DOHH2 (cell line): ENCODE measurements around the gene DGKK.

Source experiments
- H3F3A ChIP-seq: fragments of 200-600 bp; sonication (generic), shearing (Covaris generic); 2 replicates; pipeline ENCODE4 v1.6.0; 2016; ENCODE audit warnings: antibody characterized with exemption, mild to moderate bottlenecking; ENCODE audit not compliant: control insufficient read depth, insufficient read depth
- H3K27ac ChIP-seq: fragments of 200-600 bp; sonication (generic); 2 replicates; pipeline ENCODE4 v1.5.1; 2014; ENCODE audit warnings: low read depth, mild to moderate bottlenecking, low read length, moderate library complexity
- H3K27me3 ChIP-seq: fragments of 200-600 bp; sonication (generic); 2 replicates; pipeline ENCODE4 v1.6.1; 2014; ENCODE audit warnings: mild to moderate bottlenecking, low read length, mixed read lengths; ENCODE audit not compliant: control insufficient read depth
- H3K36me3 ChIP-seq: fragments of 200-600 bp; sonication (generic); 2 replicates; pipeline ENCODE4 v1.6.1; 2014; ENCODE audit warnings: mild to moderate bottlenecking, low read length, moderate library complexity, mixed read lengths; ENCODE audit not compliant: control insufficient read depth
- H3K4me1 ChIP-seq: fragments of 200-600 bp; sonication (generic); 2 replicates; pipeline ENCODE4 v1.6.1; 2014; ENCODE audit warnings: mild to moderate bottlenecking, low read length, mixed read lengths; ENCODE audit not compliant: control insufficient read depth
- H3K4me2 ChIP-seq: fragments of 200-600 bp; sonication (generic); 2 replicates; pipeline ENCODE4 v1.6.0; 2014; ENCODE audit warnings: mild to moderate bottlenecking, low read length, moderate library complexity
- H3K4me3 ChIP-seq: fragments of 200-600 bp; sonication (generic); 2 replicates; pipeline ENCODE4 v1.5.1; 2014; ENCODE audit warnings: mild to moderate bottlenecking, low read length, mixed read lengths
- H3K79me2 ChIP-seq: fragments of 200-600 bp; sonication (generic); 2 replicates; pipeline ENCODE4 v1.6.1; 2014; ENCODE audit warnings: mild to moderate bottlenecking, low read length, mixed read lengths; ENCODE audit not compliant: control insufficient read depth
- H3K9me2 ChIP-seq: fragments of 200-600 bp; sonication (generic); replicated peaks from 2 replicates; pipeline ENCODE4 v1.6.1; 2014; ENCODE audit warnings: mild to moderate bottlenecking, low read length, mixed read lengths; ENCODE audit not compliant: control insufficient read depth
- H3K9me3 ChIP-seq: fragments of 200-600 bp; sonication (generic); 2 replicates; pipeline ENCODE4 v1.6.1; 2014; ENCODE audit warnings: antibody characterized with exemption, low read length, mixed read lengths; ENCODE audit not compliant: control insufficient read depth, insufficient read depth
- H4K20me1 ChIP-seq: fragments of 200-600 bp; sonication (generic); 2 replicates; pipeline ENCODE4 v1.6.0; 2014; ENCODE audit warnings: low read depth, mild to moderate bottlenecking, antibody characterized with exemption, low read length, moderate library complexity; ENCODE audit not compliant: control insufficient read depth, insufficient read depth
- CTCF ChIP-seq: fragments of 200-600 bp; sonication (generic); IDR thresholded peaks from one replicate; pipeline ENCODE4 v1.5.1; 2014; ENCODE audit warnings: antibody characterized with exemption, mild to moderate bottlenecking, low read depth, low read length; ENCODE audit not compliant: poor library complexity, severe bottlenecking
- EZH2phosphoT487 ChIP-seq: fragments of 200-600 bp; sonication (generic); IDR thresholded peaks from 2 replicates; pipeline ENCODE4 v1.6.1; 2017; ENCODE audit warnings: borderline replicate concordance, mild to moderate bottlenecking, antibody characterized with exemption, low read length, moderate library complexity, mixed read lengths

DGKK gene

DNA sequence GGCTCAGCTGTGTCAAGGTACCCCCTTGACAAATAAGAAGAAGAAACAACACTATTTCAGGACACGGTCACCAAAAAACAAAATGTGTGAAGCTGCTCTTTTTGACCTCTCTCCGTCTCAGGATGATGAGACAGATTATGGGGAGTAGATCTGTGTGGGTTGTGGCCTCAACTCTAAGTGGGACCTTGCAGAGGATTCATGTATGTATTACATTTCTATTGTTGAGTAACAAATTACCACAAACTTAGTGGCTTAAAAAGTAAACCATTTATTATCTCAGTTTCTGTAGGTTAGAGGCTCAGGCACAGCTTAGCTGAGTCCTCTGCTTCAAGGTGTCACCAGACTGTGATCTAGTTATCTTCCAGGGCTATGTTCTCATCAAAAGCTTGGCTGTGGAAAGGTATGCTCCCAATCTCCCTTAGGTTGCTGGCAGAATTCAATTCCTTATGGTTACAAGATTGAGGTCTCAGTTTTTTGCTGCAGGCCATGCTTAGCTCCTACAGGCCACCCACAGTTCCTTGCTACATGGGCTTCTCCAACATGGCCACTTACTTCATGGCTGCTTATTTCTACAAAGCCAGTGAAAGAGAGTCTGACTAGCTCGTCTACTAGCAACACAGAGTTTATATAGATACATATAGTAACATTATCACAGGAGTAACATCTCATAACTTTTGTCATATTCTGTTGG lies 28.1 kb downstream of the DGKK start:
- Histone ChIP-seq H3K27ac (no peak overlapping the region), H3K4me1 (no peaks in the 10 kb centered on the region), H3K36me3 (no peaks in the 10 kb centered on the region), H3K4me3 (no peak overlapping the region), H4K20me1 (no peaks in the 10 kb centered on the region), H3K4me2 (no peak overlapping the region), H3K27me3 (no peaks in the 10 kb centered on the region), H3F3A (no peaks in the 10 kb centered on the region), H3K9me3 (no peaks in the 10 kb centered on the region), H3K79me2 (no peaks in the 10 kb centered on the region), H3K9me2 (no peaks in the 10 kb centered on the region)
- no peak for TF ChIP-seq CTCF
- no peak for TF ChIP-seq EZH2phosphoT487

DNA sequence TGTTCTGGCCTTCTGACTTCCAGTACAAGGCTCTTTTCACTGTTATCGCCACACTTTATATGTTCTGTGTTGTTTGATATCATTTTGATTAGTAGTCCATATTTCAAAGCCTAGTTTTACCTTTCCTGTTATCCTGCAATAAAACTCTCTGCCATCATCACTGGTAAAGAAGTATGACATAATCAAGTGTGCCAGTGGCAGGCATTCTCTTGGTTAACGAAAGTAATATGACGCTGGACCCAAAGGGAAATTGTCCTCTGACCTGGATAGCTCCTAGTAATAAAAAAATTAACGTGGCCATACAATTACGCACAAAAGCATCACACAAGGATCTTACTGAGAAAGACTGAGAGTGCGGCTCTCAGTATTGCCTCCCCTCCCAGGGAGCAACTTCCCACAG lies 33.8 kb downstream of the DGKK start:
- H3K9me2 ChIP-seq, result no peaks in the 10 kb centered on the region
- no peaks in the 10 kb centered on the region for H3K9me3 ChIP-seq
- no peak overlapping the region for H3K27ac ChIP-seq
- TF ChIP-seq EZH2phosphoT487 (no peak), CTCF (no peak)
- no peaks in the 10 kb centered on the region for H3K79me2 ChIP-seq
- no peak overlapping the region for H3K4me2 ChIP-seq
- H4K20me1 ChIP-seq, result no peaks in the 10 kb centered on the region
- no peaks in the 10 kb centered on the region for H3K36me3 ChIP-seq
- H3F3A ChIP-seq, result no peaks in the 10 kb centered on the region
- H3K4me3 ChIP-seq, result no peak overlapping the region
- H3K4me1 ChIP-seq, result no peaks in the 10 kb centered on the region
- no peaks in the 10 kb centered on the region for H3K27me3 ChIP-seq

DNA sequence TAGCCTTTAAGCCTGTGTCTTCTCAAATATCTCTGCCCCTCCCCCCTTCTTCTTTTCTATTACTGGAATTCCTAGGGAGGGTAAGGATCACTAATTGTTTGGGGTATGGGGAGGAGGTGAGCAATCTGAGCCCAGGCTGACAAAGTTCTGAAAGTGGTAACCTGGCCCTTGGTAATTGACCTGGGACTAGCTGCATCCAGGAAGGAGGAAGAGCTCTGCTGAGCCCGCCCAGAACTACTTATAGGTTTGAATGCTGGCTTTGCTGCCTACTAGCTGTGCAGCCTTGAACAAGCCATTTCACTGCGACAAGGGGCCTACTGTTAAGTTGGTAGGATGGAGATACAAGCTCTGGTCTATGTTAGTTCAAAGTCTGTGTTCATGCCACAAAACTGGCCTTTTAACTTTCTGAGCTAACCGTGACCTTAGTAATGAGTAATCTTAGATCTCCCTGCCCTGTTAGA lies 37.8 kb downstream of the DGKK start:
- Histone ChIP-seq H3F3A (no peaks in the 10 kb centered on the region), H3K4me1 (no peaks in the 10 kb centered on the region), H3K79me2 (no peaks in the 10 kb centered on the region), H4K20me1 (no peaks in the 10 kb centered on the region), H3K4me2 (no peak overlapping the region), H3K9me3 (no peaks in the 10 kb centered on the region), H3K9me2 (no peaks in the 10 kb centered on the region), H3K27ac (no peak overlapping the region), H3K36me3 (no peaks in the 10 kb centered on the region), H3K4me3 (no peak overlapping the region), H3K27me3 (no peaks in the 10 kb centered on the region)
- TF ChIP-seq EZH2phosphoT487 (no peak), CTCF (no peak)
